Fibroblast of lung (primary cell): ENCODE results near the gene TREML4. TPM values are rescaled to one million over a fixed set of nuclear protein-coding genes. Genes with fewer than 3 reads are reported as not detected.

Experiments
- DNase-seq, 2 donors: peaks; one replicate each; pipeline versions ENCODE4 v3.0.0 to v3.0.0-alpha.2; 2010; ENCODE audit warnings: low read depth in 2 of 2
- H2AFZ ChIP-seq: 2 replicates; pipeline ENCODE4 v1.5.1; 2012; ENCODE audit warnings: low read length, control low read depth, inconsistent platforms
- H3K27ac ChIP-seq: 2 replicates; pipeline ENCODE4 v1.5.1; 2011; ENCODE audit warnings: low read length, control low read depth; ENCODE audit not compliant: insufficient read depth
- H3K27me3 ChIP-seq: 2 replicates; pipeline ENCODE4 v1.5.1; 2011; ENCODE audit warnings: mild to moderate bottlenecking, low read length; ENCODE audit not compliant: control insufficient read depth, insufficient read depth
- H3K36me3 ChIP-seq: 2 replicates; pipeline ENCODE4 v1.5.1; 2011; ENCODE audit warnings: low read length; ENCODE audit not compliant: control insufficient read depth, insufficient read depth
- H3K4me1 ChIP-seq: 2 replicates; pipeline ENCODE4 v1.5.1; 2011; ENCODE audit warnings: low read length; ENCODE audit not compliant: control insufficient read depth, insufficient read depth; ENCODE audit errors: extremely low read depth
- H3K4me2 ChIP-seq: 2 replicates; pipeline ENCODE4 v1.5.1; 2011; ENCODE audit warnings: low read length, control low read depth; ENCODE audit not compliant: insufficient read depth; ENCODE audit errors: extremely low read depth
- H3K4me3 ChIP-seq, 4 experiments: fragments of 200-600 bp in 1 of 4; sonication (generic) in 1 of 4; replicated peaks in 1 of 4; 2 replicates each; pipeline ENCODE4 v1.5.1; 2011 to 2016; ENCODE audit warnings: low read length in 4 of 4, low read depth in 3 of 4, mild to moderate bottlenecking in 3 of 4, control low read depth in 2 of 4, inconsistent platforms in 1 of 4, mixed read lengths in 1 of 4; ENCODE audit not compliant: insufficient read depth in 1 of 4; ENCODE audit errors: control extremely low read depth in 1 of 4
- H3K79me2 ChIP-seq: 2 replicates; pipeline ENCODE4 v1.5.1; 2012; ENCODE audit warnings: mild to moderate bottlenecking, low read length, inconsistent platforms; ENCODE audit not compliant: control insufficient read depth, insufficient read depth
- H3K9ac ChIP-seq: 2 replicates; pipeline ENCODE4 v1.5.1; 2011; ENCODE audit warnings: mild to moderate bottlenecking, low read length, control low read depth; ENCODE audit not compliant: insufficient read depth
- H3K9me3 ChIP-seq: 2 replicates; pipeline ENCODE4 v1.5.1; 2012; ENCODE audit warnings: low read depth, low read length; ENCODE audit not compliant: control insufficient read depth, insufficient read depth
- H4K20me1 ChIP-seq: 2 replicates; pipeline ENCODE4 v1.5.1; 2011; ENCODE audit warnings: low read length; ENCODE audit not compliant: control insufficient read depth, insufficient read depth; ENCODE audit errors: extremely low read depth
- EZH2 ChIP-seq: IDR thresholded peaks from 2 replicates; pipeline ENCODE4 v1.5.1; 2012; ENCODE audit warnings: low read length, control low read depth, mild to moderate bottlenecking; ENCODE audit errors: missing control alignments
- polyA plus RNA-seq, 2 donors: library from polyadenylated mRNA; depleted of rRNA in 1 of 2; stranded (reverse) in 1 of 2; unstranded in 1 of 2; fragments of >200 nt; gene quantifications; 2 replicates each; pipeline ENCODE4 v1.2.1, GENCODE V29; 2011 to 2012; ENCODE audit warnings: missing spikeins in 1 of 2
- total RNA-seq: library from RNA; depleted of rRNA; stranded (reverse); fragments of >200 nt; gene quantifications from 2 replicates; pipeline ENCODE4 v1.2.1, GENCODE V29; 2014
- TF ChIP-seq, protein P1 (sequence below), 2 donors: IDR thresholded peaks in 1 of 2; conservative IDR thresholded peaks in 1 of 2; 1 replicate in 1 of 2; 2 replicates in 1 of 2; pipeline ENCODE4 v1.5.1; 2011 to 2012; ENCODE audit warnings: low read length in 2 of 2, control low read depth in 1 of 2, inconsistent platforms in 1 of 2, low read depth in 1 of 2, mild to moderate bottlenecking in 1 of 2

TREML4 gene
- total and polyA plus RNA-seq, 2 donors (not counting 1 experiment from before 2014, with no cell fraction given): not detected

GRCh38 chr6:41269166-41269565 is 41.0 kb downstream of the TREML4 start:
- Histone ChIP-seq H4K20me1 (no peaks in the 10 kb centered on the region), H3K9me3 (no peaks in the 10 kb centered on the region), H3K4me2 (no peak overlapping the region), H2AFZ (no peak overlapping the region), H3K4me3 (no peak overlapping the region), H3K27me3 (no peaks in the 10 kb centered on the region), H3K79me2 (no peaks in the 10 kb centered on the region), H3K36me3 (no peaks in the 10 kb centered on the region), H3K4me1 (no peaks in the 10 kb centered on the region), H3K27ac (no peak overlapping the region), H3K9ac (no peak overlapping the region)
- no peak for TF ChIP-seq EZH2
- no peak for DNase-seq

- H3K4me3 ChIP-seq: no peak overlapping the region
Measured at GRCh38 chr6:41269716-41270115, 41.6 kb downstream of the TREML4 start.

GRCh38 chr6:41271901-41272395 is 43.8 kb downstream of the TREML4 start:
- H2AFZ ChIP-seq: no peak overlapping the region
- H3K9ac ChIP-seq: no peak overlapping the region
- H3K27me3 ChIP-seq: no peaks in the 10 kb centered on the region
- H3K79me2 ChIP-seq: no peaks in the 10 kb centered on the region
- no peaks in the 10 kb centered on the region for H3K9me3 ChIP-seq
- H3K27ac ChIP-seq: no peak overlapping the region
- H4K20me1 ChIP-seq: no peaks in the 10 kb centered on the region
- no peaks in the 10 kb centered on the region for H3K36me3 ChIP-seq
- no peak overlapping the region for H3K4me2 ChIP-seq
- no peak for DNase-seq
- no peak for TF ChIP-seq EZH2
- TF ChIP-seq, protein P1, sequence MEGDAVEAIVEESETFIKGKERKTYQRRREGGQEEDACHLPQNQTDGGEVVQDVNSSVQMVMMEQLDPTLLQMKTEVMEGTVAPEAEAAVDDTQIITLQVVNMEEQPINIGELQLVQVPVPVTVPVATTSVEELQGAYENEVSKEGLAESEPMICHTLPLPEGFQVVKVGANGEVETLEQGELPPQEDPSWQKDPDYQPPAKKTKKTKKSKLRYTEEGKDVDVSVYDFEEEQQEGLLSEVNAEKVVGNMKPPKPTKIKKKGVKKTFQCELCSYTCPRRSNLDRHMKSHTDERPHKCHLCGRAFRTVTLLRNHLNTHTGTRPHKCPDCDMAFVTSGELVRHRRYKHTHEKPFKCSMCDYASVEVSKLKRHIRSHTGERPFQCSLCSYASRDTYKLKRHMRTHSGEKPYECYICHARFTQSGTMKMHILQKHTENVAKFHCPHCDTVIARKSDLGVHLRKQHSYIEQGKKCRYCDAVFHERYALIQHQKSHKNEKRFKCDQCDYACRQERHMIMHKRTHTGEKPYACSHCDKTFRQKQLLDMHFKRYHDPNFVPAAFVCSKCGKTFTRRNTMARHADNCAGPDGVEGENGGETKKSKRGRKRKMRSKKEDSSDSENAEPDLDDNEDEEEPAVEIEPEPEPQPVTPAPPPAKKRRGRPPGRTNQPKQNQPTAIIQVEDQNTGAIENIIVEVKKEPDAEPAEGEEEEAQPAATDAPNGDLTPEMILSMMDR (conservative IDR thresholded peaks at IDR 0.05 in 1 of 2, IDR thresholded peaks at IDR 0.05 in 1 of 2; ENCODE audit: low read depth in 1 of 2, low read length in 2 of 2): no peak
- H3K4me3 ChIP-seq: no peak overlapping the region
- no peaks in the 10 kb centered on the region for H3K4me1 ChIP-seq

More at GRCh38 chr6:41269716-41270115, 41.6 kb downstream of the TREML4 start:
- Histone ChIP-seq H3K4me2 (no peak overlapping the region), H3K27me3 (no peaks in the 10 kb centered on the region), H4K20me1 (no peaks in the 10 kb centered on the region), H3K9ac (no peak overlapping the region), H3K27ac (no peak overlapping the region), H3K36me3 (no peaks in the 10 kb centered on the region), H3K79me2 (no peaks in the 10 kb centered on the region), H3K9me3 (no peaks in the 10 kb centered on the region), H3K4me1 (no peaks in the 10 kb centered on the region), H2AFZ (no peak overlapping the region)
- TF ChIP-seq EZH2: no peak
- TF ChIP-seq, protein P1 (conservative IDR thresholded peaks at IDR 0.05 in 1 of 2, IDR thresholded peaks at IDR 0.05 in 1 of 2; ENCODE audit: low read depth in 1 of 2, low read length in 2 of 2): no peak
- no peak for DNase-seq
